GM23338 (cell line): ENCODE data around the gene ATN1.

Source experiments
- CREB1 ChIP-seq: fragments of 250-450 bp; sonication (Bioruptor Pico); IDR thresholded peaks from 2 replicates; pipeline ENCODE4 v1.5.0; 2020; ENCODE audit warnings: low read depth, mild to moderate bottlenecking, moderate library complexity
- CTCF ChIP-seq, 2 experiments: fragments of 200-600 bp in 1 of 2; sonication (generic) in 1 of 2; conservative IDR thresholded peaks; 2 replicates each; pipeline versions ENCODE4 v1.5.1 to v1.6.1; 2016 to 2017; ENCODE audit warnings: antibody characterized with exemption in 2 of 2, low read depth in 2 of 2, mild to moderate bottlenecking in 2 of 2, moderate library complexity in 1 of 2
- EZH2 ChIP-seq: fragments of 200-600 bp; sonication (generic); IDR thresholded peaks from one replicate; pipeline ENCODE4 v1.8.0; 2017; ENCODE audit warnings: antibody characterized with exemption, mild to moderate bottlenecking, low read depth; ENCODE audit not compliant: unreplicated experiment
- EZH2phosphoT487 ChIP-seq: fragments of 200-600 bp; sonication (generic); IDR thresholded peaks from one replicate; pipeline ENCODE4 v1.8.1; 2018; ENCODE audit warnings: antibody characterized with exemption; ENCODE audit not compliant: unreplicated experiment
- NANOG ChIP-seq: IDR thresholded peaks from 2 replicates; pipeline ENCODE4 v1.6.1; 2016; ENCODE audit warnings: antibody characterized with exemption, borderline replicate concordance
- POLR2AphosphoS5 ChIP-seq: IDR thresholded peaks from 2 replicates; pipeline ENCODE4 v1.6.1; 2016; ENCODE audit warnings: antibody characterized with exemption, low read depth
- REST ChIP-seq: IDR thresholded peaks from one replicate; pipeline ENCODE4 v1.6.1; 2018; ENCODE audit warnings: antibody characterized with exemption; ENCODE audit not compliant: unreplicated experiment
- ZNF114 ChIP-seq: fragments of 250-450 bp; sonication (Bioruptor Pico); IDR thresholded peaks from 2 replicates; pipeline ENCODE4 v1.5.0; 2020; ENCODE audit warnings: mild to moderate bottlenecking, moderate library complexity
- ZNF462 ChIP-seq: fragments of 250-450 bp; sonication (Bioruptor Pico); IDR thresholded peaks from 2 replicates; pipeline ENCODE4 v1.5.0; 2020; ENCODE audit warnings: mild to moderate bottlenecking, moderate library complexity

- TF ChIP-seq EZH2phosphoT487 (no peak), CTCF (conservative IDR thresholded peaks at IDR 0.05; ENCODE audit: low read depth in 2 of 2) (no peak), POLR2AphosphoS5 (no peak), EZH2 (no peak), ZNF114 (no peak), REST (no peak), NANOG (no peak), CREB1 (CRISPR knock-in tag) (no peak), ZNF462 (no peak)
Observed at GRCh38 chr12:6954316-6955107, 26.8 kb downstream of the ATN1 start.
